Left hindlimb (tissue), 1 donor: ENCODE measurements around the gene SPATA31E1.
"Not testable (repeated sequence)": the region's sequence is repeated elsewhere in the genome, so short reads cannot be mapped to it uniquely, and the experiment has no call there.

Experiments used
- DNase-seq: peaks from one replicate; pipeline ENCODE4 v3.0.0-alpha.2; 2018

The SPATA31E1 gene

GRCh38 chr9:87937352-87937751 lies 54.7 kb downstream of the SPATA31E1 start:
- not testable (repeated sequence) for DNase-seq

GRCh38 chr9:87937918-87938317 lies 55.2 kb downstream of the SPATA31E1 start:
- DNase-seq, result not testable (repeated sequence)

GRCh38 chr9:87938336-87938735 lies 55.7 kb downstream of the SPATA31E1 start:
- not testable (repeated sequence) for DNase-seq
